ENCODE measurements around the gene KCNT1. TPM values are rescaled to one million over a fixed set of nuclear protein-coding genes. Genes with fewer than 3 reads are reported as not detected.
"Not testable (repeated sequence)": the region's sequence is repeated elsewhere in the genome, so short reads cannot be mapped to it uniquely, and the experiment has no call there.

Gene KCNT1
- total RNA-seq, 1 donor from 2014 or later = 0.14 TPM

- TF ChIP-seq, protein P1, sequence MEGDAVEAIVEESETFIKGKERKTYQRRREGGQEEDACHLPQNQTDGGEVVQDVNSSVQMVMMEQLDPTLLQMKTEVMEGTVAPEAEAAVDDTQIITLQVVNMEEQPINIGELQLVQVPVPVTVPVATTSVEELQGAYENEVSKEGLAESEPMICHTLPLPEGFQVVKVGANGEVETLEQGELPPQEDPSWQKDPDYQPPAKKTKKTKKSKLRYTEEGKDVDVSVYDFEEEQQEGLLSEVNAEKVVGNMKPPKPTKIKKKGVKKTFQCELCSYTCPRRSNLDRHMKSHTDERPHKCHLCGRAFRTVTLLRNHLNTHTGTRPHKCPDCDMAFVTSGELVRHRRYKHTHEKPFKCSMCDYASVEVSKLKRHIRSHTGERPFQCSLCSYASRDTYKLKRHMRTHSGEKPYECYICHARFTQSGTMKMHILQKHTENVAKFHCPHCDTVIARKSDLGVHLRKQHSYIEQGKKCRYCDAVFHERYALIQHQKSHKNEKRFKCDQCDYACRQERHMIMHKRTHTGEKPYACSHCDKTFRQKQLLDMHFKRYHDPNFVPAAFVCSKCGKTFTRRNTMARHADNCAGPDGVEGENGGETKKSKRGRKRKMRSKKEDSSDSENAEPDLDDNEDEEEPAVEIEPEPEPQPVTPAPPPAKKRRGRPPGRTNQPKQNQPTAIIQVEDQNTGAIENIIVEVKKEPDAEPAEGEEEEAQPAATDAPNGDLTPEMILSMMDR (conservative IDR thresholded peaks at IDR 0.05) = no peak
- no peak for DNase-seq (ENCODE audit: low read depth, low spot score)
- Mint-ChIP-seq H3K36me3 (ENCODE audit: low read depth) (no peaks in the 10 kb centered on the region), H3K27ac (ENCODE audit: unreplicated experiment) (no peak overlapping the region), H3K9me3 (no peaks in the 10 kb centered on the region), H3K4me1 (peaks cover 8% of the 10 kb centered on the region), H3K4me3 (no peak overlapping the region), H3K27me3 (ENCODE audit: low read depth) (no peaks in the 10 kb centered on the region)
Measured at GRCh38 chr9:135664801-135665794, 36.9 kb upstream of the KCNT1 start.

- H3K9me3 Mint-ChIP-seq = no peaks in the 10 kb centered on the region
- H3K27ac Mint-ChIP-seq (ENCODE audit: unreplicated experiment) = no peak overlapping the region
- H3K36me3 Mint-ChIP-seq (ENCODE audit: low read depth) = no peaks in the 10 kb centered on the region
- TF ChIP-seq, protein P1 (conservative IDR thresholded peaks at IDR 0.05) = no peak
- H3K4me1 Mint-ChIP-seq = peaks cover 8% of the 10 kb centered on the region
- H3K27me3 Mint-ChIP-seq (ENCODE audit: low read depth) = no peaks in the 10 kb centered on the region
- no peak for DNase-seq (ENCODE audit: low read depth, low spot score)
- no peak overlapping the region for H3K4me3 Mint-ChIP-seq
Measured at GRCh38 chr9:135665795-135666189, 36.2 kb upstream of the KCNT1 start.

DNA sequence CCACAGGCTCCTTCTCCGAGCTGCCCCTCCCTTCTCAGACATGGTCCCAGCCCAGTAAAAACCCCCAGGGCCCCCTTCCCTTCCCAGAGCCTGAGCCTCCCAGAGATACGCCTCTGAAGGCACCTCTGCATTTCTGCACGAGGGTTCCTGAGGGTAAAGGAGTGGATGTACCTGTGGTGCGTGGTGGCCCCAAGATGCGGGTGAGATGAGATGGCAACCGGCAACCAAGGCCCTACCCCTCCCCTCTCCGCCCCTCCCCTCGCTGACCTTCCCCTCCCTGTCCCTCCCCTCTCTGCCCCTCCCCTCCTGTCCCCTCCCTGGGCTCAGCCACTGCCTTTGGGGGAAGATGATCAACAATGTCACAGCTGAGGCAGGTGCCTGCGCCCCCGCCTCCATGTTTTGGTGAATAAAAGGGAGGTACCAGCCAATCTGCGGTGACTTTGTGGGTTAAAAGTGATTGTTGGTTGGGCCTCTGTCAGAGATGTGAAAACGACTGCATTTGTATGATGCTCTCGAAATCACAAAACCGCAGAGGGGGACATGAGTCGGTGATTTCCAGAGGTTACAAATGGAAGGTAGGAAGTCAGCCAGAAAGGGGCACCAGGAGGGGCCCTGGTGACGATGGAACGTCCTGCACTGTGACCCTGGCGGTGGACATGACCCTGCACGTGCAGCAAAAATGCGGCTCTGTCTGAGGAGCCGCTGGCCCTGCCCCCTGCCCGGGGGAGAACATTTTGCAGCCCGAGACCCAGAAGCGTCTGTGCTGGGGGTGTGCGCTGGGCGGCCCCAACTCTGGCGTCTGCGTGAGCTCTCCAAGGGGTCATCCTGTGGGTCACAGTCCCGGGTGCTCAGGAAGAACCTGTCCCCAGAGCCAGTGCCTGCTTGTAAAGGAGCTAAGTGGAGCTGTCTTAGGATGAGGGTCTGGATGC lies 35.2 kb upstream of the KCNT1 start:
- Mint-ChIP-seq H3K27me3 (ENCODE audit: low read depth) (no peaks in the 10 kb centered on the region), H3K36me3 (ENCODE audit: low read depth) (no peaks in the 10 kb centered on the region), H3K4me3 (no peak overlapping the region), H3K27ac (ENCODE audit: unreplicated experiment) (peak overlapping the region; percentile 75), H3K9me3 (no peaks in the 10 kb centered on the region), H3K4me1 (peaks cover 7% of the 10 kb centered on the region)
- no peak for DNase-seq (ENCODE audit: low read depth, low spot score)
- TF ChIP-seq, protein P1 (conservative IDR thresholded peaks at IDR 0.05) = no peak

GRCh38 chr9:135667463-135668001 lies 34.5 kb upstream of the KCNT1 start:
- no peak for DNase-seq (ENCODE audit: low read depth, low spot score)
- TF ChIP-seq, protein P1 (conservative IDR thresholded peaks at IDR 0.05) = no peak
- Mint-ChIP-seq H3K27ac (ENCODE audit: unreplicated experiment) (no peak overlapping the region), H3K4me3 (no peak overlapping the region), H3K4me1 (peaks cover 4% of the 10 kb centered on the region), H3K27me3 (ENCODE audit: low read depth) (peaks cover 3% of the 10 kb centered on the region), H3K36me3 (ENCODE audit: low read depth) (no peaks in the 10 kb centered on the region), H3K9me3 (peaks cover 2% of the 10 kb centered on the region)

DNA sequence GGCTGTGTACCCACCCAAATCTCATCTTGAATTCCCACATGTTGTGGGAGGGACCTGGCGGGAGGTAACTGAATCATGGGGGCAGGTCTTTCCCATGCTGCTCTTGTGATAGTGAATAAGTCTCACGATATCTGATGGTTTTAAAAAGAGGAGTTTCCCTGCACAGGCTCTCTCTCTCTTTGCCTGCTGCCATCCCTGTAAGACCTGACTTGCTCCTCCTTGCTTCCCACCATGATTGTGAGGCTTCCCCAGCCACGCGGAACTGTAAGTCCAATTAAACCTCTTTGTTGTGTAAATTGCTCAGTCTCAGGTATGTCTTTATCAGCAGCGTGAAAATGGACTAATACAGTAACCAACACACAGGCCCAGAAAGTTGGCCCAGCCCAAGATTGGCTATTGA lies 33.0 kb upstream of the KCNT1 start:
- H3K4me1 Mint-ChIP-seq; H3K9me3 Mint-ChIP-seq; DNase-seq (ENCODE audit: low read depth, low spot score); H3K36me3 Mint-ChIP-seq (ENCODE audit: low read depth); H3K4me3 Mint-ChIP-seq; H3K27me3 Mint-ChIP-seq (ENCODE audit: low read depth); H3K27ac Mint-ChIP-seq (ENCODE audit: unreplicated experiment): not testable (repeated sequence)
